ENCODE data around the gene MED16.
A peak's percentile ranks its signal among the peaks of the same experiment; 100 is the strongest.

Gene MED16, protein sequence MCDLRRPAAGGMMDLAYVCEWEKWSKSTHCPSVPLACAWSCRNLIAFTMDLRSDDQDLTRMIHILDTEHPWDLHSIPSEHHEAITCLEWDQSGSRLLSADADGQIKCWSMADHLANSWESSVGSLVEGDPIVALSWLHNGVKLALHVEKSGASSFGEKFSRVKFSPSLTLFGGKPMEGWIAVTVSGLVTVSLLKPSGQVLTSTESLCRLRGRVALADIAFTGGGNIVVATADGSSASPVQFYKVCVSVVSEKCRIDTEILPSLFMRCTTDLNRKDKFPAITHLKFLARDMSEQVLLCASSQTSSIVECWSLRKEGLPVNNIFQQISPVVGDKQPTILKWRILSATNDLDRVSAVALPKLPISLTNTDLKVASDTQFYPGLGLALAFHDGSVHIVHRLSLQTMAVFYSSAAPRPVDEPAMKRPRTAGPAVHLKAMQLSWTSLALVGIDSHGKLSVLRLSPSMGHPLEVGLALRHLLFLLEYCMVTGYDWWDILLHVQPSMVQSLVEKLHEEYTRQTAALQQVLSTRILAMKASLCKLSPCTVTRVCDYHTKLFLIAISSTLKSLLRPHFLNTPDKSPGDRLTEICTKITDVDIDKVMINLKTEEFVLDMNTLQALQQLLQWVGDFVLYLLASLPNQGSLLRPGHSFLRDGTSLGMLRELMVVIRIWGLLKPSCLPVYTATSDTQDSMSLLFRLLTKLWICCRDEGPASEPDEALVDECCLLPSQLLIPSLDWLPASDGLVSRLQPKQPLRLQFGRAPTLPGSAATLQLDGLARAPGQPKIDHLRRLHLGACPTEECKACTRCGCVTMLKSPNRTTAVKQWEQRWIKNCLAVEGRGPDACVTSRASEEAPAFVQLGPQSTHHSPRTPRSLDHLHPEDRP

DNA sequence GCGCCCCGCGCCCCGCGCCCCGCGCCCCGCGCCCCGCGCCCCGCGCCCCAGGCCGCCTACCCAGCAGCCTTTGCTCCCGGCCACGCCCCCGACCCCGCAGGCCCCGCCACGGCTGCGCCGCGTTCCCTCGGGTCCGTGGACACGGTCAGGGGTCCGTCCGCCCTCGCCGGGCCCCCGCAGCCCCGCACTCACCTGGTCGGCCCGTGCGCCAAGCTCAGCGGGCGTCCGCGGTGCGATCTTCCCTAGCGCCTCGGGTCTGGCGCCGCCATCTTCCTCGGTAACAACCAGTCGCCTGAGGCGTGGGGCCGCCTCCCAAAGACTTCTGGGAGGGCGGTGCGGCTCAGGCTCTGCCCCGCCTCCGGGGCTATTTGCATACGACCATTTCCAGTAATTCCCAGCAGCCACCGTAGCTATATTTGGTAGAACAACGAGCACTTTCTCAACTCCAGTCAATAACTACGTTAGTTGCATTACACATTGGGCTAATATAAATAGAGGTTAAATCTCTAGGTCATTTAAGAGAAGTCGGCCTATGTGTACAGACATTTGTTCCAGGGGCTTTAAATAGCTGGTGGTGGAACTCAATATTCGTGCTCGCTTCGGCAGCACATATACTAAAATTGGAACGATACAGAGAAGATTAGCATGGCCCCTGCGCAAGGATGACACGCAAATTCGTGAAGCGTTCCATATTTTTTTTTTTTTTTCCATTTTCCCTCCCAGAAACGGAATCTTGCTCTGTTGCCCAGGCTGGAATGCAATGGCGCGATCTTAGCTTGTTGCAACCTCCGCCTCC is at the start of gene MED16, which contains the start of gene RNU6-9:
Gene MED16 (minus strand): TSS at position 294 of the 796 bp plus-strand sequence. CDS start 2,056 bp downstream, outside the sequence.
Gene RNU6-9 (plus strand): TSS at position 591 of the 796 bp plus-strand sequence.
- Histone ChIP-seq H3K27me3 (no peaks in the 10 kb centered on the region), H3K9me3 (no peaks in the 10 kb centered on the region), H3K4me1 (ENCODE audit: control insufficient read depth in 1 of 2, insufficient read depth in 1 of 2, low read depth in 1 of 2, low read length in 1 of 2) (peaks cover 21 to 23% of the 10 kb centered on the region in 2 experiments), H3K36me3 (peaks cover 54% of the 10 kb centered on the region), H3K4me3 (ENCODE audit: low read depth in 1 of 2, low read length in 1 of 2) (peak within 1 kb of the TSS; percentile 82 to 84), H3K27ac (peak within 1 kb of the TSS; percentile 94)
- TF ChIP-seq, protein P1, sequence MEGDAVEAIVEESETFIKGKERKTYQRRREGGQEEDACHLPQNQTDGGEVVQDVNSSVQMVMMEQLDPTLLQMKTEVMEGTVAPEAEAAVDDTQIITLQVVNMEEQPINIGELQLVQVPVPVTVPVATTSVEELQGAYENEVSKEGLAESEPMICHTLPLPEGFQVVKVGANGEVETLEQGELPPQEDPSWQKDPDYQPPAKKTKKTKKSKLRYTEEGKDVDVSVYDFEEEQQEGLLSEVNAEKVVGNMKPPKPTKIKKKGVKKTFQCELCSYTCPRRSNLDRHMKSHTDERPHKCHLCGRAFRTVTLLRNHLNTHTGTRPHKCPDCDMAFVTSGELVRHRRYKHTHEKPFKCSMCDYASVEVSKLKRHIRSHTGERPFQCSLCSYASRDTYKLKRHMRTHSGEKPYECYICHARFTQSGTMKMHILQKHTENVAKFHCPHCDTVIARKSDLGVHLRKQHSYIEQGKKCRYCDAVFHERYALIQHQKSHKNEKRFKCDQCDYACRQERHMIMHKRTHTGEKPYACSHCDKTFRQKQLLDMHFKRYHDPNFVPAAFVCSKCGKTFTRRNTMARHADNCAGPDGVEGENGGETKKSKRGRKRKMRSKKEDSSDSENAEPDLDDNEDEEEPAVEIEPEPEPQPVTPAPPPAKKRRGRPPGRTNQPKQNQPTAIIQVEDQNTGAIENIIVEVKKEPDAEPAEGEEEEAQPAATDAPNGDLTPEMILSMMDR (IDR thresholded peaks at IDR 0.05): peak; percentile 49

DNA sequence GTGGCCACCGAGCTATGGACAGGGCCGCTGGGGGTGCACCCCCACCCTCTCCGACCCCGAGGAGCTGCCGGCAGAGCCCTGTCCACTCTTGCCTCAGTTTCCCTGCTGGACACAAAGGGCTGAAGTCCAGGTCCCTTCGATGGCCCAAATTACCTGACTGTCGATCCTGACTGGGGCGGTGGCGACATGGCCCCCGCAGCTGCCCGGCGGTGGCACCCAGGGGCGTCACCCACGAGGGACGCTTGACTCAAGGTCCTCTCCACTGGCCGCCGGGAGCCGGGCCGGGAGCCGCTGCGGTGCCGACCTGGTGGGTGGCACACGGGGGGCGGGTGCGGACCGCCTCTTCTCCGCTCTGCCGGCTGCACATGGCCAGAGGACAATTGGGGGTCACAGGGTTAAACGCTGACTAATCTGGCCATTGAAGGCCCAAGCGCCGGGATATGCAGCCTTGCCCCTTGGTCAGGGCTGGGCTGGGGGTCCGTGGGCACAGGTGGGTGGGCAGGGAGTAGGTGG is 49.2 kb upstream of the MED16 start:
- Histone ChIP-seq H3K36me3 (peaks cover 46% of the 10 kb centered on the region), H3K4me1 (ENCODE audit: control insufficient read depth in 1 of 2, insufficient read depth in 1 of 2, low read depth in 1 of 2, low read length in 1 of 2) (peaks cover 20 to 55% of the 10 kb centered on the region in 2 experiments), H3K4me3 (ENCODE audit: low read depth in 1 of 2, low read length in 1 of 2) (no peak overlapping the region), H3K27ac (no peak overlapping the region), H3K27me3 (no peaks in the 10 kb centered on the region), H3K9me3 (no peaks in the 10 kb centered on the region)
- TF ChIP-seq, protein P1 (IDR thresholded peaks at IDR 0.05): no peak

DNA sequence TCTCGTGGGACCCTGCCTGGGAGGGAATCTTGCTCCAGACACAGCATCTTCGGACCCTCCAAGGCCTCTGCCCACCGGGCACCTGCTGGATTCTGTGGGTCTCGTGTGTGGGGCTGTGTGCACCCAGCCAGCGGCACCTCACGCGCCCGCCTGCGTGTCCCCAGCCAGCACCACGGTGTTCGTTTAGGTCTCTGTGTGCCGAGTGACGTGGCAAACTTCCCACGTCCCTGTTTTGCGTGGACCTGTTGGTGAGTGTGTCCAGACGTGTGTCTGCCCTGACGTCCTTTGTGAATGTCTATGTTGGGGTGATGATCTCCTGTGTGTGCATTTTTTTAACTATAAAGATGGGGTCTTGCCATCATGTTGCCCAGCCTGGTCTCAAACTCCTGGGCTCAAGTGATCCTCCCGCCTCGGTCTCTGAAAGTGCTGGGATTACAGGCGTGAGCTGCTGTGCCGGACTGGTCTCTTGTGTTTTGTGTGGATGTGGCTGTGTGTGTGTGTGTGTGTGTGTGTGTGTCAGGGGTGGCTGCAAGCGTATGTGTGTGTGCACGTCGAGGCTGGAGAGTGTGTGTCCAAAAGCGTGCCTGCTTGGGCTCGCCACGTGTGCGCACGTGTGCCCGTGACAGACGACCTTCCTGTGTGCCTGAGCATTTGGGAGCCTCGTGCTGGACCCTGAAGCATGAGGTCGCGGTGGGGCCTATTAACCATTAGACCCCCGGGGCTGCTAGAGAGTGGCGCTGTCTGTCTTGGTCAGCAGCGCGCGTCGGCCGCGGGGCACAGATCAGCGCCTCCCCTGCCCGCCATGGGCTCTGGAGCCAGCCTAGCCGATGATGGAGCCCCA is 48.5 kb upstream of the MED16 start:
- Histone ChIP-seq H3K36me3 (peaks cover 49% of the 10 kb centered on the region), H3K27ac (peak overlapping the region; percentile 65), H3K4me1 (ENCODE audit: control insufficient read depth in 1 of 2, insufficient read depth in 1 of 2, low read depth in 1 of 2, low read length in 1 of 2) (peaks cover 19 to 53% of the 10 kb centered on the region in 2 experiments), H3K9me3 (no peaks in the 10 kb centered on the region), H3K27me3 (no peaks in the 10 kb centered on the region), H3K4me3 (ENCODE audit: low read depth in 1 of 2, low read length in 1 of 2) (peak overlapping the region in 1 of 2 experiments; percentile 65)
- TF ChIP-seq, protein P1 (IDR thresholded peaks at IDR 0.05): no peak

DNA sequence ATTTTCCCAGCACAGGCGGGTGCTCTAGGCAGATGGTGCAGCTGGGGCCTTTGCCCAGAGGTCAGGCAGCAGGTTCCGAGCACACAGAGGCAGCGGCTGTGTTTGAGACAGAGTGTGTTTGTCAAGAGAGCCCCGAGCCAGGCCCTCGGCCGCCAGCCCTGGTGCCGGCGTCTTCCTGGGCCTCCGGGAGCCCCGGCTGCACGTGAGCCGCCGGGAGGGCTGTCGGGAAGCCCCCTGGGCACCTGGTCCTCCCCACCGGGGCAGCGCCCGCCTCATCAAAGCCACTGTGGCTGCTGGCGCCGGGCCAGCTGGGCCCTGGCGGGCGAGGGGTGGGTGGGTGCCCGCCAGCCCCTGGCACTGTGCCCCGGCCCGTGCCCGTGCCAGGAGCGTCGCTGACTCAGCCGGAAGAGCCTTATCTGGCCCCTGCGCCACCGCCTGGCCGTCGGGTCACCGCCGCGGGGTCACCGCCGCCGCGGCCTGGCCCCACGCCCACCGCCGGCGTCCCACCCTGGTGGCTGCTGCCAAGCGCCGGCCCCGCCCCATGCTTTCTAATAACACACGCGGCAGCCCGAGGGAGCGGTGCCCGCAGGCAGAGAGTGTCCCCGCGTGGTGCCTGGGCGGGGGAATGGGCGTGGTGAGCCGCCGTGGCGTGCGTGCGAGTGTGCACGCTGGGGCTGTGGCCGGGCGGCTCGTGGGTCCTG is 47.8 kb upstream of the MED16 start:
- TF ChIP-seq, protein P1 (IDR thresholded peaks at IDR 0.05): no peak
- Histone ChIP-seq H3K9me3 (no peaks in the 10 kb centered on the region), H3K4me1 (ENCODE audit: control insufficient read depth in 1 of 2, insufficient read depth in 1 of 2, low read depth in 1 of 2, low read length in 1 of 2) (peaks cover 19 to 59% of the 10 kb centered on the region in 2 experiments), H3K27me3 (no peaks in the 10 kb centered on the region), H3K36me3 (peaks cover 56% of the 10 kb centered on the region), H3K27ac (peak overlapping the region; percentile 65), H3K4me3 (ENCODE audit: low read depth in 1 of 2, low read length in 1 of 2) (peak overlapping the region in 1 of 2 experiments; percentile 65)

All from neutrophil (primary cell).